Umbilical cord (tissue), 1 donor: ENCODE data around the gene UQCR11. TPM values are rescaled to one million over a fixed set of nuclear protein-coding genes. Genes with fewer than 3 reads are reported as not detected.

Source experiments
- total RNA-seq: library from RNA; depleted of rRNA; stranded (reverse); fragments of >200 nt; gene quantifications from one replicate; pipeline ENCODE4 v1.2.3, GENCODE V29; 2014; ENCODE audit warnings: low replicate concordance; ENCODE audit not compliant: insufficient read depth

UQCR11 gene
- total RNA-seq, 1 donor from 2014 or later: 86.2 TPM

Other genes starting within 250 kb of the UQCR11 start
- 29.1 TPM for gene NDUFS7, start 221.6 kb downstream of the UQCR11 start, total RNA-seq
- 13.7 TPM for gene GAMT, start 203.9 kb downstream of the UQCR11 start, total RNA-seq
- 30.8 TPM for gene DAZAP1, start 197.9 kb downstream of the UQCR11 start, total RNA-seq
- 212 TPM for gene RPS15, start 167.1 kb downstream of the UQCR11 start, total RNA-seq
- 0.72 TPM for gene APC2, start 155.3 kb downstream of the UQCR11 start, total RNA-seq
- 22.9 TPM for gene C19orf25, start 126.2 kb downstream of the UQCR11 start, total RNA-seq
- gene PCSK4, start 115.1 kb downstream of the UQCR11 start, total RNA-seq: 1.9 TPM
- gene REEP6, start 114.3 kb downstream of the UQCR11 start, total RNA-seq: 1.4 TPM
- gene ADAMTSL5, start 92.4 kb downstream of the UQCR11 start, total RNA-seq: 5.1 TPM
- gene PLK5, start 81.4 kb downstream of the UQCR11 start, total RNA-seq: not detected
- gene MEX3D, start 37.1 kb downstream of the UQCR11 start, total RNA-seq: 50.3 TPM
- 76.1 TPM for gene MBD3, start 12.6 kb downstream of the UQCR11 start, total RNA-seq
- 18.5 TPM for gene TCF3, start 47.2 kb upstream of the UQCR11 start, total RNA-seq
- gene ONECUT3, start 148.0 kb upstream of the UQCR11 start, total RNA-seq: 0.48 TPM
- 1.9 TPM for gene ATP8B3, start 206.8 kb upstream of the UQCR11 start, total RNA-seq
- gene REXO1, start 243.0 kb upstream of the UQCR11 start, total RNA-seq: 3.1 TPM